IMR-90 (cell line): ENCODE measurements around the gene SEL1L3. TPM values are rescaled to one million over a fixed set of nuclear protein-coding genes. Genes with fewer than 3 reads are reported as not detected.

Source experiments
- ATAC-seq: fragments of 200-7000 bp; cut with Tn5 transposase; 2 replicates; pipeline ENCODE4 v1.9.1; 2020; ENCODE audit warnings: low read depth, mild to moderate bottlenecking, moderate library complexity
- BruUV-seq: library from RNA; stranded (reverse); fragments of 400-500 nt; replicated peaks from 2 replicates; lab custom pipeline; 2021; lab: Mats Ljungman, UMichigan
- CTCF ChIA-PET: fragments of 300-600 bp; formaldehyde crosslinking; extraction: SDS; loops from one replicate; lab custom pipeline; 2021; ENCODE audit warnings: antibody characterized with exemption; lab: Yijun Ruan, JAX
- POLR2A ChIA-PET: fragments of 300-600 bp; sonication (Branson Sonifier 250); formaldehyde crosslinking; loops from one replicate; lab custom pipeline; 2022; ENCODE audit warnings: antibody characterized with exemption; ENCODE audit not compliant: unreplicated experiment; lab: Charles Lee
- DNase-seq: peaks from one replicate; pipeline ENCODE4 v3.0.0; 2013
- H2AFZ ChIP-seq: replicated peaks from 2 replicates; pipeline ENCODE3; 2013; ENCODE audit warnings: low read length, mild to moderate bottlenecking; ENCODE audit not compliant: poor library complexity
- H2AK5ac ChIP-seq: 2 replicates; pipeline ENCODE4 v1.6.1; 2013; ENCODE audit warnings: low read depth, low read length, inconsistent platforms
- H2AK9ac ChIP-seq: replicated peaks from 2 replicates; pipeline ENCODE3; 2013; ENCODE audit warnings: mild to moderate bottlenecking, low read depth, low read length, moderate library complexity; ENCODE audit not compliant: poor library complexity
- H2BK120ac ChIP-seq: 2 replicates; pipeline ENCODE4 v1.6.1; 2013; ENCODE audit warnings: low read depth, low read length, inconsistent platforms
- H2BK15ac ChIP-seq: 3 replicates; pipeline ENCODE4 v1.6.1; 2013; ENCODE audit warnings: low read depth, low read length, inconsistent platforms
- H2BK20ac ChIP-seq: 2 replicates; pipeline ENCODE4 v1.6.1; 2013; ENCODE audit warnings: low read depth, mild to moderate bottlenecking, inconsistent platforms, low read length, moderate library complexity
- H2BK5ac ChIP-seq: 2 replicates; pipeline ENCODE4 v1.6.1; 2013; ENCODE audit warnings: mild to moderate bottlenecking, low read depth, low read length, inconsistent platforms; ENCODE audit not compliant: poor library complexity, severe bottlenecking
- H3K14ac ChIP-seq: replicated peaks from 2 replicates; pipeline ENCODE4 v1.6.1; 2013; ENCODE audit warnings: low read depth, low read length, inconsistent platforms
- H3K18ac ChIP-seq: 2 replicates; pipeline ENCODE4 v1.6.1; 2013; ENCODE audit warnings: low read depth, low read length, control low read depth
- H3K23ac ChIP-seq: 2 replicates; pipeline ENCODE4 v1.6.1; 2013; ENCODE audit warnings: low read depth, low read length, inconsistent platforms
- H3K27ac ChIP-seq: 2 replicates; pipeline ENCODE4 v1.5.1; 2013; ENCODE audit warnings: mild to moderate bottlenecking, control low read depth, low read length; ENCODE audit not compliant: insufficient read depth
- H3K27me3 ChIP-seq: 2 replicates; pipeline ENCODE4 v1.6.1; 2013; ENCODE audit warnings: low read length; ENCODE audit not compliant: control insufficient read depth, insufficient read depth
- H3K36me3 ChIP-seq: 2 replicates; pipeline ENCODE4 v1.6.1; 2013; ENCODE audit warnings: low read length, mixed read lengths; ENCODE audit not compliant: control insufficient read depth, insufficient read depth
- H3K4ac ChIP-seq: 2 replicates; pipeline ENCODE4 v1.6.1; 2013; ENCODE audit warnings: low read depth, low read length, inconsistent platforms
- H3K4me1 ChIP-seq: 2 replicates; pipeline ENCODE4 v1.6.1; 2013; ENCODE audit warnings: low read length, mixed read lengths; ENCODE audit not compliant: control insufficient read depth, insufficient read depth
- H3K4me2 ChIP-seq: 2 replicates; pipeline ENCODE4 v1.6.1; 2013; ENCODE audit warnings: low read depth, mild to moderate bottlenecking, control low read depth, low read length, moderate library complexity
- H3K4me3 ChIP-seq: 2 replicates; pipeline ENCODE4 v1.5.1; 2013; ENCODE audit warnings: low read depth, mild to moderate bottlenecking, control low read depth, low read length, moderate library complexity; ENCODE audit not compliant: insufficient read depth
- H3K56ac ChIP-seq: 2 replicates; pipeline ENCODE4 v1.6.1; 2013; ENCODE audit warnings: low read length, inconsistent platforms; ENCODE audit not compliant: insufficient read depth; ENCODE audit errors: extremely low read depth
- H3K79me1 ChIP-seq, 2 experiments: 2 replicates each; pipeline ENCODE4 v1.6.1; 2013; ENCODE audit warnings: low read length in 2 of 2, inconsistent platforms in 1 of 2, low read depth in 1 of 2
- H3K9ac ChIP-seq: 2 replicates; pipeline ENCODE4 v1.6.1; 2013; ENCODE audit warnings: low read depth, low read length, control low read depth
- H3K9me1 ChIP-seq: 2 replicates; pipeline ENCODE4 v1.6.1; 2013; ENCODE audit warnings: low read length, inconsistent platforms; ENCODE audit not compliant: insufficient read depth
- H3K9me3 ChIP-seq: 2 replicates; pipeline ENCODE4 v1.6.1; 2013; ENCODE audit warnings: low read length; ENCODE audit not compliant: control insufficient read depth, insufficient read depth
- H4K20me1 ChIP-seq: 2 replicates; pipeline ENCODE4 v1.6.1; 2013; ENCODE audit warnings: low read length, inconsistent platforms; ENCODE audit not compliant: insufficient read depth
- H4K5ac ChIP-seq: 2 replicates; pipeline ENCODE4 v1.6.1; 2013; ENCODE audit warnings: mild to moderate bottlenecking, low read depth, low read length, control low read depth
- H4K8ac ChIP-seq, 2 experiments: 2 replicates each; pipeline ENCODE4 v1.6.1; 2013; ENCODE audit warnings: low read depth in 2 of 2, low read length in 2 of 2, control low read depth in 1 of 2, inconsistent platforms in 1 of 2
- H4K91ac ChIP-seq: 2 replicates; pipeline ENCODE4 v1.6.1; 2013; ENCODE audit warnings: low read depth, low read length, inconsistent platforms; ENCODE audit not compliant: insufficient read depth
- BHLHE40 ChIP-seq: fragments of 150-350 bp; IDR thresholded peaks from 2 replicates; pipeline ENCODE4 v1.6.1; 2016; ENCODE audit warnings: mild to moderate bottlenecking, low read depth, low read length
- CEBPB ChIP-seq: IDR thresholded peaks from 2 replicates; pipeline ENCODE4 v1.6.1; 2012; ENCODE audit warnings: low read depth, low read length, improper control_type of control experiment
- CHD1 ChIP-seq: IDR thresholded peaks from 2 replicates; pipeline ENCODE4 v1.6.1; 2012; ENCODE audit warnings: low read depth, low read length, improper control_type of control experiment
- FOS ChIP-seq: fragments of 150-350 bp; IDR thresholded peaks from 2 replicates; pipeline ENCODE4 v1.6.1; 2016; ENCODE audit warnings: low read depth, low read length
- MAFK ChIP-seq: IDR thresholded peaks from 2 replicates; pipeline ENCODE4 v1.6.1; 2012; ENCODE audit warnings: low read depth, low read length, improper control_type of control experiment
- MAZ ChIP-seq: IDR thresholded peaks from 2 replicates; pipeline ENCODE4 v1.6.1; 2012; ENCODE audit warnings: low read depth, mild to moderate bottlenecking, low read length, improper control_type of control experiment, moderate library complexity, borderline replicate concordance
- MXI1 ChIP-seq: IDR thresholded peaks from 2 replicates; pipeline ENCODE4 v1.6.1; 2012; ENCODE audit warnings: low read depth, mild to moderate bottlenecking, low read length, moderate library complexity, borderline replicate concordance
- NFE2L2 ChIP-seq: fragments of 150-350 bp; IDR thresholded peaks from 2 replicates; pipeline ENCODE4 v1.6.1; 2016; ENCODE audit warnings: low read depth, mild to moderate bottlenecking, low read length
- POLR2A ChIP-seq: IDR thresholded peaks from 2 replicates; pipeline ENCODE4 v1.6.1; 2012; ENCODE audit warnings: mild to moderate bottlenecking, low read depth, low read length
- RAD21 ChIP-seq: IDR thresholded peaks from 2 replicates; pipeline ENCODE4 v1.6.1; 2012; ENCODE audit warnings: low read length, improper control_type of control experiment
- RCOR1 ChIP-seq: IDR thresholded peaks from 2 replicates; pipeline ENCODE4 v1.6.1; 2012; ENCODE audit warnings: mild to moderate bottlenecking, low read length, improper control_type of control experiment; ENCODE audit not compliant: insufficient replicate concordance
- RFX5 ChIP-seq: IDR thresholded peaks from 2 replicates; pipeline ENCODE4 v1.8.0; 2012; ENCODE audit warnings: low read depth, mild to moderate bottlenecking, low read length, moderate library complexity
- WGBS, 2 experiments: methylation state at CpG; one replicate each; pipeline versions ENCODE4 v1.1.5 to v1.1.7; 2013; ENCODE audit warnings: missing lambda C conversion rate in 2 of 2; ENCODE audit not compliant: insufficient read length in 1 of 2; ENCODE audit errors: extremely low coverage in 2 of 2; 5-methylcytosine and 5-hydroxymethylcytosine counted together
- dilution Hi-C: fragments of 300-500 bp; cut with HindIII; formaldehyde crosslinking; loops from one replicate; pipeline ENCODE4 v1.14.3; 2018; ENCODE audit warnings: low sequenced_read_pairs; ENCODE audit not compliant: unreplicated experiment
- in situ Hi-C: fragments of 300-500 bp; cut with MboI; formaldehyde crosslinking; loops from 3 replicates; pipeline ENCODE4 v1.14.3; 2019; ENCODE audit warnings: low sequenced_read_pairs, inconsistent platforms, mixed read lengths
- intact Hi-C: fragments of 100-400 bp; cut with micrococcal nuclease; formaldehyde crosslinking; loops from 2 replicates; pipeline ENCODE4 v1.10.0; 2022
- polyA plus RNA-seq, 3 experiments: library from polyadenylated mRNA; depleted of rRNA; stranded (reverse); fragments of >200 nt; gene quantifications; 2 replicates each; pipeline ENCODE4 v1.2.3, GENCODE V29; 2012; ENCODE audit warnings: low replicate concordance in 1 of 3
- total RNA-seq: library from RNA; depleted of rRNA; stranded (reverse); fragments of >200 nt; gene quantifications from 2 replicates; pipeline ENCODE4 v1.2.3, GENCODE V29; 2012
- TF ChIP-seq, protein P1 (sequence below): fragments of 150-350 bp; IDR thresholded peaks from 2 replicates; pipeline ENCODE4 v1.6.1; 2017; ENCODE audit warnings: mild to moderate bottlenecking, antibody characterized with exemption, low read length, low read depth
- TF ChIP-seq, protein P2 (sequence below): fragments of 150-350 bp; IDR thresholded peaks from 2 replicates; pipeline ENCODE4 v1.6.1; 2016; ENCODE audit warnings: low read depth, mild to moderate bottlenecking, low read length, moderate library complexity, borderline replicate concordance
- TF ChIP-seq, protein P3 (sequence below): conservative IDR thresholded peaks from 2 replicates; pipeline ENCODE4 v1.5.1; 2012; ENCODE audit warnings: mild to moderate bottlenecking, low read depth, low read length, improper control_type of control experiment

The SEL1L3 gene
- total and polyA plus RNA-seq, 2 of the 4 experiments (the other 2 are of a cell fraction), result 16.4 to 43.7 TPM

DNA sequence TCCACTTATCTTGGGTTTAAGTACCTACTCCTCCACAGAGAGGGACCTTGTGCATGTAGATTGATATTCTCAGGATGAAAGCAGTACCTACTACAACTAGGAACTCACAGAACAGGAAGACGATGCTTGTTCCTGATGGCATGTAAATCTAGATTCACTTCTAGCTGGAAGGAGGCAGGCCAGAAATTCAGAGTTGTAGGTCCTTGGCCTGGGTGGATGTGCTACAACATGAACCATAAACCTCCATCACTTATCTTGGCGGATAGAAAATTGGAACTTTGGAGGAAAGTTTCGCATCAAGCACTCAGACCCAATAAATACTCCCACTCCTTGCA lies 41.9 kb upstream of the SEL1L3 start:
- POLR2A ChIA-PET, result interaction anchor here (1.0 kb wide), 1 partner anchor 8 kb away, joined by 3 read pairs; no protein-coding TSS in a partner anchor
- in situ Hi-C loops, result no loop called here

More for the DNA sequence above, 41.9 kb upstream of the SEL1L3 start:
- no peak overlapping the region for H3K56ac ChIP-seq
- no peak overlapping the region for H3K18ac ChIP-seq
- no peaks in the 10 kb centered on the region for H4K20me1 ChIP-seq
- H3K23ac ChIP-seq, result no peak overlapping the region
- no peak overlapping the region for H2AK9ac ChIP-seq
- peaks cover 3% of the 10 kb centered on the region for H3K4me1 ChIP-seq
- H3K4me2 ChIP-seq, result no peak overlapping the region
- H3K27ac ChIP-seq, result no peak overlapping the region
- H3K14ac ChIP-seq, result no peak overlapping the region
- H4K5ac ChIP-seq, result no peak overlapping the region
- no peak overlapping the region for H4K91ac ChIP-seq
- no peak overlapping the region for H3K4ac ChIP-seq
- H2BK15ac ChIP-seq, result no peak overlapping the region
- CTCF ChIA-PET, result no interaction called here
- no peak overlapping the region for H3K9ac ChIP-seq
- no peaks in the 10 kb centered on the region for H3K36me3 ChIP-seq
- ATAC-seq, result no peak
- no peaks in the 10 kb centered on the region for H3K9me1 ChIP-seq
- no peak overlapping the region for H2AFZ ChIP-seq
- no peaks in the 10 kb centered on the region for H3K9me3 ChIP-seq
- H2AK5ac ChIP-seq, result no peak overlapping the region
- intact Hi-C loops (no loop called here), dilution Hi-C loops (no loop called here)
- H3K79me1 ChIP-seq, result no peaks in the 10 kb centered on the region
- TF ChIP-seq CEBPB, result no peak
- no peak for TF ChIP-seq POLR2A
- TF ChIP-seq, protein P1, sequence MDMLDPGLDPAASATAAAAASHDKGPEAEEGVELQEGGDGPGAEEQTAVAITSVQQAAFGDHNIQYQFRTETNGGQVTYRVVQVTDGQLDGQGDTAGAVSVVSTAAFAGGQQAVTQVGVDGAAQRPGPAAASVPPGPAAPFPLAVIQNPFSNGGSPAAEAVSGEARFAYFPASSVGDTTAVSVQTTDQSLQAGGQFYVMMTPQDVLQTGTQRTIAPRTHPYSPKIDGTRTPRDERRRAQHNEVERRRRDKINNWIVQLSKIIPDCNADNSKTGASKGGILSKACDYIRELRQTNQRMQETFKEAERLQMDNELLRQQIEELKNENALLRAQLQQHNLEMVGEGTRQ, result no peak
- no peak for TF ChIP-seq FOS
- TF ChIP-seq, protein P2, sequence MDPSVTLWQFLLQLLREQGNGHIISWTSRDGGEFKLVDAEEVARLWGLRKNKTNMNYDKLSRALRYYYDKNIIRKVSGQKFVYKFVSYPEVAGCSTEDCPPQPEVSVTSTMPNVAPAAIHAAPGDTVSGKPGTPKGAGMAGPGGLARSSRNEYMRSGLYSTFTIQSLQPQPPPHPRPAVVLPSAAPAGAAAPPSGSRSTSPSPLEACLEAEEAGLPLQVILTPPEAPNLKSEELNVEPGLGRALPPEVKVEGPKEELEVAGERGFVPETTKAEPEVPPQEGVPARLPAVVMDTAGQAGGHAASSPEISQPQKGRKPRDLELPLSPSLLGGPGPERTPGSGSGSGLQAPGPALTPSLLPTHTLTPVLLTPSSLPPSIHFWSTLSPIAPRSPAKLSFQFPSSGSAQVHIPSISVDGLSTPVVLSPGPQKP, result no peak
- TF ChIP-seq RAD21, result no peak
- TF ChIP-seq RCOR1, result no peak
- no peak for TF ChIP-seq MAFK
- TF ChIP-seq BHLHE40, result no peak
- TF ChIP-seq, protein P3, sequence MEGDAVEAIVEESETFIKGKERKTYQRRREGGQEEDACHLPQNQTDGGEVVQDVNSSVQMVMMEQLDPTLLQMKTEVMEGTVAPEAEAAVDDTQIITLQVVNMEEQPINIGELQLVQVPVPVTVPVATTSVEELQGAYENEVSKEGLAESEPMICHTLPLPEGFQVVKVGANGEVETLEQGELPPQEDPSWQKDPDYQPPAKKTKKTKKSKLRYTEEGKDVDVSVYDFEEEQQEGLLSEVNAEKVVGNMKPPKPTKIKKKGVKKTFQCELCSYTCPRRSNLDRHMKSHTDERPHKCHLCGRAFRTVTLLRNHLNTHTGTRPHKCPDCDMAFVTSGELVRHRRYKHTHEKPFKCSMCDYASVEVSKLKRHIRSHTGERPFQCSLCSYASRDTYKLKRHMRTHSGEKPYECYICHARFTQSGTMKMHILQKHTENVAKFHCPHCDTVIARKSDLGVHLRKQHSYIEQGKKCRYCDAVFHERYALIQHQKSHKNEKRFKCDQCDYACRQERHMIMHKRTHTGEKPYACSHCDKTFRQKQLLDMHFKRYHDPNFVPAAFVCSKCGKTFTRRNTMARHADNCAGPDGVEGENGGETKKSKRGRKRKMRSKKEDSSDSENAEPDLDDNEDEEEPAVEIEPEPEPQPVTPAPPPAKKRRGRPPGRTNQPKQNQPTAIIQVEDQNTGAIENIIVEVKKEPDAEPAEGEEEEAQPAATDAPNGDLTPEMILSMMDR, result no peak
- TF ChIP-seq NFE2L2, result no peak
- no peak for TF ChIP-seq MXI1
- TF ChIP-seq CHD1, result no peak
- TF ChIP-seq RFX5, result no peak
- TF ChIP-seq MAZ, result no peak
- no TSS peak for BruUV-seq
- H3K27me3 ChIP-seq, result no peaks in the 10 kb centered on the region
- H2BK120ac ChIP-seq, result no peak overlapping the region
- no CpG with 5 or more reads among the region's 3 CpGs for WGBS, 2 experiments
- no peak overlapping the region for H2BK5ac ChIP-seq
- DNase-seq, result no peak
- H3K4me3 ChIP-seq, result no peak overlapping the region
- H2BK20ac ChIP-seq, result no peak overlapping the region
- H4K8ac ChIP-seq, result no peak overlapping the region
